Measurements from ENCODE around the gene CCDC138.

The CCDC138 gene

GRCh38 chr2:108825736-108826135 is 39.2 kb downstream of the CCDC138 start:
- no peak for DNase-seq

GRCh38 chr2:108829578-108830310 is 43.2 kb downstream of the CCDC138 start:
- no peak for DNase-seq

GRCh38 chr2:108833219-108833618 is 46.6 kb downstream of the CCDC138 start:
- DNase-seq: no peak

GRCh38 chr2:108834620-108835019 is 48.0 kb downstream of the CCDC138 start:
- DNase-seq: no peak

- no peak for DNase-seq
These were observed 48.5 kb downstream of the CCDC138 start for GRCh38 chr2:108835040-108835439.

GRCh38 chr2:108837198-108837597 is 50.6 kb downstream of the CCDC138 start:
- DNase-seq: no peak

- DNase-seq: no peak
These were observed 54.9 kb downstream of the CCDC138 start for GRCh38 chr2:108841506-108841905.

GRCh38 chr2:108845923-108846322 is 59.4 kb downstream of the CCDC138 start:
- no peak for DNase-seq

- DNase-seq: no peak
These were observed 60.4 kb downstream of the CCDC138 start for GRCh38 chr2:108847000-108847399.

GRCh38 chr2:108852375-108852774 is 65.8 kb downstream of the CCDC138 start:
- DNase-seq: no peak

- no peak for DNase-seq
These were observed 66.8 kb downstream of the CCDC138 start for GRCh38 chr2:108853421-108853820.

- DNase-seq: no peak
These were observed 67.9 kb downstream of the CCDC138 start for GRCh38 chr2:108854484-108854883.

- DNase-seq: no peak
These were observed 68.6 kb downstream of the CCDC138 start for GRCh38 chr2:108855194-108855593.

- DNase-seq: no peak
These were observed 72.3 kb downstream of the CCDC138 start for GRCh38 chr2:108858894-108859293.

- DNase-seq: no peak
These were observed 79.5 kb downstream of the CCDC138 start for GRCh38 chr2:108866041-108866440.

- DNase-seq: no peak
These were observed 82.3 kb downstream of the CCDC138 start for GRCh38 chr2:108868911-108869310.

GRCh38 chr2:108869542-108869941 is 83.0 kb downstream of the CCDC138 start:
- DNase-seq: no peak

- no peak for DNase-seq
These were observed 83.6 kb downstream of the CCDC138 start for GRCh38 chr2:108870069-108870644.

- DNase-seq: no peak
These were observed 90.9 kb downstream of the CCDC138 start for GRCh38 chr2:108877506-108877905.

GRCh38 chr2:108878276-108878675 is 91.7 kb downstream of the CCDC138 start:
- no peak for DNase-seq

- no peak for DNase-seq
These were observed 98.0 kb downstream of the CCDC138 start for GRCh38 chr2:108884619-108885018.

GRCh38 chr2:108889907-108890306 is 103.3 kb downstream of the CCDC138 start:
- no peak for DNase-seq

GRCh38 chr2:108893277-108893676 is 106.7 kb downstream of the CCDC138 start:
- DNase-seq: no peak

- no peak for DNase-seq
These were observed 108.2 kb downstream of the CCDC138 start for GRCh38 chr2:108894766-108895165.

GRCh38 chr2:108895188-108895587 is 108.6 kb downstream of the CCDC138 start:
- DNase-seq: no peak

Measured in T-helper 9 cell (primary cell).